Tibial nerve (tissue), 4 donors: Measurements from ENCODE around the gene THEM4.
"Not testable (repeated sequence)": the region's sequence is repeated elsewhere in the genome, so short reads cannot be mapped to it uniquely, and the experiment has no call there.

Source experiments
- EP300 ChIP-seq, 2 donors: sonication (generic); formaldehyde crosslinking; IDR thresholded peaks; one replicate each; pipeline ENCODE4 v1.6.1; 2017; ENCODE audit warnings: antibody characterized with exemption in 2 of 2, mild to moderate bottlenecking in 1 of 2
- POLR2A ChIP-seq, 2 donors: fragments of 450-650 bp; IDR thresholded peaks; one replicate each; pipeline ENCODE4 v1.6.1; 2017; ENCODE audit warnings: antibody characterized with exemption in 2 of 2, mild to moderate bottlenecking in 2 of 2, moderate library complexity in 2 of 2
- TF ChIP-seq, protein P1 (sequence below), 5 experiments: fragments of 200-600 bp in 3 of 5; fragments of 450-650 bp in 2 of 5; sonication (generic) in 3 of 5; IDR thresholded peaks; one replicate each; pipeline ENCODE4 v1.5.1; 2016 to 2019; ENCODE audit warnings: antibody characterized with exemption in 5 of 5, mild to moderate bottlenecking in 3 of 5, moderate library complexity in 2 of 5

DNA sequence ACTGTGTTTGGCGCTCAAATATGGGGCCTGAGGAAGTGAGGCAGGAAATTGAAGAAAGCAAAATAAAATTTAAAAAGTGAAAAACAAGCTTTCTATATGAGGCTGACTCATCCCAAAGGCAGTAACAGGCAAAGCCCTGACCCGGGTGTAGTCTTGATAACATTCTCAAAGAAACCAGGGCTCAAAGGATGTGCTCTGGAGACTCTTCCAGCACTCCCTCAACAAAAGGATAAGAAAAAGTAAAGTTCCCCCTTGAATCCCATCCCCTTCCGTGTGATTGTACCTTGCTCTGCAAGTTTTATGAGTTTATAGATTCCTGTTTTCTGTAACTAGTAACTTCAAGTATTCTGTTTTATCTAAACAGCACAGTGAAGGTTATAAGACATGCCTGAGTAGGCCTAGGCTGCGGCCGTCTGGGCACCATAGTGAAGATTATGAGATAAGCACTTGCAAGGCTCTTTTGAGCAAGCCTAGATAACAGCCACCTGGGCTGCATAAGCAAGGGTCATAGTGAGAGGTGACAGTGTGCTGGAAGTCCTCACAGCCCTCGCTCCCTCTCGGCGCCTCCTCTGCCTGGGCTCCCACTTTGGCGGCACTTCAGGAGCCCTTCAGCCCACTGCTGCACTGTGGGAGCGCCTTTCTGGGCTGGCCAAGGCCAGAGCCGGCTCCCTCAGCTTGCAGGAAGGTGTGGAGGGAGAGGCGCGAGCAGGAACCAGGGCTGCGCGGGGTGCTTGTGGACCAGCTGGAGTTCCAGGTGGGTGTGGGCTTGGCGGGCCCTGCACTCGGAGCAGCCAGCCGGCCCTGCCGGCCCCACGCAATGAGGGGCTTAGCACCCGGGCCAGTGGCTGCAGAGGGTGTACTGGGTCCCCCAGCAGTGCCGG is 3.6 kb downstream of the THEM4 start:
- TF ChIP-seq, protein P1, sequence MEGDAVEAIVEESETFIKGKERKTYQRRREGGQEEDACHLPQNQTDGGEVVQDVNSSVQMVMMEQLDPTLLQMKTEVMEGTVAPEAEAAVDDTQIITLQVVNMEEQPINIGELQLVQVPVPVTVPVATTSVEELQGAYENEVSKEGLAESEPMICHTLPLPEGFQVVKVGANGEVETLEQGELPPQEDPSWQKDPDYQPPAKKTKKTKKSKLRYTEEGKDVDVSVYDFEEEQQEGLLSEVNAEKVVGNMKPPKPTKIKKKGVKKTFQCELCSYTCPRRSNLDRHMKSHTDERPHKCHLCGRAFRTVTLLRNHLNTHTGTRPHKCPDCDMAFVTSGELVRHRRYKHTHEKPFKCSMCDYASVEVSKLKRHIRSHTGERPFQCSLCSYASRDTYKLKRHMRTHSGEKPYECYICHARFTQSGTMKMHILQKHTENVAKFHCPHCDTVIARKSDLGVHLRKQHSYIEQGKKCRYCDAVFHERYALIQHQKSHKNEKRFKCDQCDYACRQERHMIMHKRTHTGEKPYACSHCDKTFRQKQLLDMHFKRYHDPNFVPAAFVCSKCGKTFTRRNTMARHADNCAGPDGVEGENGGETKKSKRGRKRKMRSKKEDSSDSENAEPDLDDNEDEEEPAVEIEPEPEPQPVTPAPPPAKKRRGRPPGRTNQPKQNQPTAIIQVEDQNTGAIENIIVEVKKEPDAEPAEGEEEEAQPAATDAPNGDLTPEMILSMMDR (IDR thresholded peaks at IDR 0.05), result not testable (repeated sequence)
- not testable (repeated sequence) for TF ChIP-seq POLR2A, EP300 (IDR thresholded peaks at IDR 0.05)
